Measurements from ENCODE around the gene NUTF2. TPM values are rescaled to one million over a fixed set of nuclear protein-coding genes. Genes with fewer than 3 reads are reported as not detected.
A peak's percentile ranks its signal among the peaks of the same experiment; 100 is the strongest.

Gene NUTF2
- total and polyA plus RNA-seq, 2 of the 4 experiments (the other 2 are of a cell fraction), result 42.7 to 361 TPM

DNA sequence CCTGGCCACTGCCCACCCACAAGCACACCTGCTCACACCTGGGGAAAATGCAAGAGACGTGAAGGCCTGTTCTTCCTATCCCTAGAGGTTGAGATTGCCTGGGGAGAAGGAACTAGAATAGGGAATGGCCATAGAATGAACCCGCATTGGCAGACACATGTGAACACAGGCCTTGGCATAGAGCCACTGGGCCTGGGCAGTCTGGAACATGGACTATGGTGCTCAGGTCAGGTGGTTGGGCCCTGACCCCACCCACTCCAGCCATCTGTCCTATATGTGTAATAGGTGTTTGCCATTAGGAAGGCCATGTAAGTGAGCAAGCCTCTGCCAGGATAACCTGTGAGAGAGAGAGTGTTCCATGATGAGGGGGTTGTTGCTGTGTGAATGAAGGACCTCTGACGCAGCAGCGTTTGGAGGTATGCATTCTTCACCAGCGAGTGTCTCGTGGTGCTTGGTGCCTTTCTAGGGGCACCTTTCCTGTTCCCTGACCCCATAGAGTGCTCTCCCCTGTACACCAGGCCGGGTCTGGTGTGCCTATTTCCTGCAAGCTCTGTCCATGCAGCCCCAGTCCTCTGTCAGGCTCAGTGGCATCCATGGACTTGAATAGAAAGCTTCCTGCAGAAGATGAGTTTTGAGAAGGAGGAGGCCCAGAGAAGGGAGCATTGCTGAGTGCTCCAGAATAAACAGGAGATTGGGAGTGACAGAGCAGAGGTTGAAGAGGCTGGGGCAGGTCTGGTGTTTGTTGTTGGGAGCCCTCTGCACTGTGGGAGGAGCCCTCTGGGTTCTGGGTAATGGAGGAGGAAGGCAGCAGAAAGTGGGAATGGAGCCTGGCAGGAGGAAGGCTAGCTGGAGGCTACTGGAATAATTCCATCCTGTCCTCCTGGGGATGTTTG, 69.3 kb downstream of the NUTF2 start:
- Histone ChIP-seq H3K9me3 (ENCODE audit: control insufficient read depth, insufficient read depth, low read length) (no peaks in the 10 kb centered on the region), H4K8ac (ENCODE audit: low read depth in 2 of 2, low read length in 2 of 2) (no peak overlapping the region), H3K23ac (ENCODE audit: low read depth, low read length) (0 out of 2 replicates have a peak overlapping the region, but pooled peaks have one; percentile 4), H4K91ac (ENCODE audit: insufficient read depth, low read depth, low read length) (no peak overlapping the region), H2BK20ac (ENCODE audit: low read depth, low read length) (no peak overlapping the region), H3K14ac (replicated peaks; ENCODE audit: low read depth, low read length) (no peak overlapping the region), H3K27ac (ENCODE audit: insufficient read depth, low read length) (no peak overlapping the region), H2BK120ac (ENCODE audit: low read depth, low read length) (no peak overlapping the region), H2AK9ac (replicated peaks; ENCODE audit: low read depth, low read length, poor library complexity) (peak overlapping the region; percentile 22), H3K18ac (ENCODE audit: low read depth, low read length) (no peak overlapping the region), H3K9me1 (ENCODE audit: insufficient read depth, low read length) (peaks cover 34% of the 10 kb centered on the region), H4K5ac (ENCODE audit: low read depth, low read length) (no peak overlapping the region), H2BK15ac (ENCODE audit: low read depth, low read length) (no peak overlapping the region), H3K79me1 (ENCODE audit: low read depth in 1 of 2, low read length in 2 of 2) (peaks cover 17 to 61% of the 10 kb centered on the region in 2 experiments), H3K36me3 (ENCODE audit: control insufficient read depth, insufficient read depth, low read length) (peaks cover 15% of the 10 kb centered on the region), H3K4me2 (ENCODE audit: low read depth, low read length) (no peak overlapping the region), H3K27me3 (ENCODE audit: control insufficient read depth, insufficient read depth, low read length) (no peaks in the 10 kb centered on the region), H3K4me3 (ENCODE audit: insufficient read depth, low read depth, low read length) (no peak overlapping the region), H2AFZ (replicated peaks; ENCODE audit: low read length, poor library complexity) (no peak overlapping the region), H2AK5ac (ENCODE audit: low read depth, low read length) (no peak overlapping the region), H4K20me1 (ENCODE audit: insufficient read depth, low read length) (peaks cover 54% of the 10 kb centered on the region), H3K4me1 (ENCODE audit: control insufficient read depth, insufficient read depth, low read length) (peaks cover 23% of the 10 kb centered on the region), H3K9ac (ENCODE audit: low read depth, low read length) (no peak overlapping the region), H3K56ac (ENCODE audit: extremely low read depth, insufficient read depth, low read length) (no peak overlapping the region), H3K4ac (ENCODE audit: low read depth, low read length) (no peak overlapping the region; the same call in 1 of the 2 replicates), H2BK5ac (ENCODE audit: low read depth, low read length, poor library complexity, severe bottlenecking) (no peak overlapping the region)
- DNase-seq (peak; percentile 24), ATAC-seq (ENCODE audit: low read depth) (peak; percentile 19; the same call in 1 of the 2 replicates)
- TF ChIP-seq CHD1 (IDR thresholded peaks at IDR 0.05; ENCODE audit: low read depth, low read length) (no peak), BHLHE40 (IDR thresholded peaks at IDR 0.05; ENCODE audit: low read depth, low read length) (no peak), SMC3 (IDR thresholded peaks at IDR 0.05; ENCODE audit: low read depth, low read length) (no peak), NFE2L2 (IDR thresholded peaks at IDR 0.05; ENCODE audit: low read depth, low read length) (no peak), RCOR1 (IDR thresholded peaks at IDR 0.05; ENCODE audit: insufficient replicate concordance, low read length) (no peak), FOS (IDR thresholded peaks at IDR 0.05; ENCODE audit: low read depth, low read length) (no peak), POLR2A (IDR thresholded peaks at IDR 0.05; ENCODE audit: low read depth, low read length) (no peak), CEBPB (IDR thresholded peaks at IDR 0.05; ENCODE audit: low read depth, low read length) (no peak), MAZ (IDR thresholded peaks at IDR 0.05; ENCODE audit: borderline replicate concordance, low read depth, low read length) (no peak), MXI1 (IDR thresholded peaks at IDR 0.05; ENCODE audit: borderline replicate concordance, low read depth, low read length) (no peak), RFX5 (IDR thresholded peaks at IDR 0.05; ENCODE audit: low read depth, low read length) (no peak), MAFK (IDR thresholded peaks at IDR 0.05; ENCODE audit: low read depth, low read length) (no peak)
- TF ChIP-seq, protein P1, sequence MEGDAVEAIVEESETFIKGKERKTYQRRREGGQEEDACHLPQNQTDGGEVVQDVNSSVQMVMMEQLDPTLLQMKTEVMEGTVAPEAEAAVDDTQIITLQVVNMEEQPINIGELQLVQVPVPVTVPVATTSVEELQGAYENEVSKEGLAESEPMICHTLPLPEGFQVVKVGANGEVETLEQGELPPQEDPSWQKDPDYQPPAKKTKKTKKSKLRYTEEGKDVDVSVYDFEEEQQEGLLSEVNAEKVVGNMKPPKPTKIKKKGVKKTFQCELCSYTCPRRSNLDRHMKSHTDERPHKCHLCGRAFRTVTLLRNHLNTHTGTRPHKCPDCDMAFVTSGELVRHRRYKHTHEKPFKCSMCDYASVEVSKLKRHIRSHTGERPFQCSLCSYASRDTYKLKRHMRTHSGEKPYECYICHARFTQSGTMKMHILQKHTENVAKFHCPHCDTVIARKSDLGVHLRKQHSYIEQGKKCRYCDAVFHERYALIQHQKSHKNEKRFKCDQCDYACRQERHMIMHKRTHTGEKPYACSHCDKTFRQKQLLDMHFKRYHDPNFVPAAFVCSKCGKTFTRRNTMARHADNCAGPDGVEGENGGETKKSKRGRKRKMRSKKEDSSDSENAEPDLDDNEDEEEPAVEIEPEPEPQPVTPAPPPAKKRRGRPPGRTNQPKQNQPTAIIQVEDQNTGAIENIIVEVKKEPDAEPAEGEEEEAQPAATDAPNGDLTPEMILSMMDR (conservative IDR thresholded peaks at IDR 0.05; ENCODE audit: low read depth, low read length), result no peak
- BruUV-seq (replicated peaks), result no TSS peak
- in situ Hi-C loops (cut with MboI; ENCODE audit: low sequenced_read_pairs), result no loop called here
- 100% methylated on average over 2 of the region's 7 CpGs; no CpG with 5 or more reads in 1 of the 2 experiments for WGBS, 2 experiments (ENCODE audit: extremely low coverage in 2 of 2, insufficient read length in 1 of 2)
- dilution Hi-C loops (cut with HindIII; ENCODE audit: low sequenced_read_pairs, unreplicated experiment), result no loop called here
- POLR2A ChIA-PET (ENCODE audit: unreplicated experiment), result interaction anchor here (1.1 kb wide), 1 partner anchor 9 kb away, joined by 3 read pairs; no protein-coding TSS in a partner anchor
- intact Hi-C loops (cut with micrococcal nuclease), result no loop called here
- CTCF ChIA-PET, result interaction anchor here (0.6 to 1.2 kb wide), 2 partner anchors 99 to 124 kb away, joined by 3 read pairs; no protein-coding TSS in a partner anchor
